ENCODE data around the gene FAM110D. TPM values are rescaled to one million over a fixed set of nuclear protein-coding genes. Genes with fewer than 3 reads are reported as not detected.

The FAM110D gene
- total and polyA plus RNA-seq, 2 of the 8 experiments (the other 6 are each of a cell fraction or from before 2014, with no cell fraction given) = 0.21 to 0.48 TPM

- H2BK5ac ChIP-seq (ENCODE audit: low read depth, low read length) = peak overlapping the region; percentile 24; the same call in 1 of the 2 replicates
- H2BK15ac ChIP-seq (ENCODE audit: low read length) = no peak overlapping the region
- peaks cover 31 to 57% (median 51%) of the 10 kb centered on the region in 4 experiments for H3K27me3 ChIP-seq (replicated peaks in 1 of 4; ENCODE audit: control insufficient read depth in 3 of 4, extremely low read depth in 1 of 4, insufficient read depth in 3 of 4, low read length in 3 of 4)
- peaks cover 3 to 5% of the 10 kb centered on the region in 2 experiments for H4K20me1 ChIP-seq (replicated peaks in 1 of 2; ENCODE audit: control insufficient read depth in 1 of 2, insufficient read depth in 2 of 2, low read length in 2 of 2)
- H3K56ac ChIP-seq (replicated peaks; ENCODE audit: insufficient read length, low read depth, low read length) = no peak overlapping the region
- peak overlapping the region; percentile 87; the same call in 1 of the 2 replicates for H2BK12ac ChIP-seq (ENCODE audit: low read depth, low read length)
- no peak overlapping the region for H3K4ac ChIP-seq (replicated peaks; ENCODE audit: insufficient read length, low read depth, low read length)
- no peak overlapping the region for H2BK120ac ChIP-seq (replicated peaks; ENCODE audit: low read depth, low read length)
- POLR2A ChIA-PET (ENCODE audit: partially characterized antibody) = interaction anchor here (1.0 to 1.4 kb wide), 2 partner anchors 36 to 126 kb away, joined by 3 to 4 read pairs; no protein-coding TSS in a partner anchor
- peak overlapping the region in 2 of 4 experiments; percentile 10 to 20; a peak in 2 of 7 replicates for H3K9ac ChIP-seq (replicated peaks in 1 of 4; ENCODE audit: extremely low read depth in 1 of 4, low read depth in 3 of 4, low read length in 3 of 4)
- no peaks in the 10 kb centered on the region for H3K36me3 ChIP-seq (ENCODE audit: control insufficient read depth in 2 of 4, insufficient read depth in 4 of 4, low read length in 3 of 4)
- H4K8ac ChIP-seq (ENCODE audit: extremely low read depth, insufficient read depth, low read length) = peak overlapping the region; percentile 65
- CTCF ChIA-PET (ENCODE audit: partially characterized antibody) = interaction anchor here (0.7 to 4.0 kb wide), 13 partner anchors 8 to 134 kb away, joined by 3 to 18 read pairs (median 4); no protein-coding TSS in a partner anchor
- no peaks in the 10 kb centered on the region for H3K79me1 ChIP-seq (ENCODE audit: low read depth, low read length)
- H2AK5ac ChIP-seq (ENCODE audit: low read depth, low read length) = no peak overlapping the region
- peak overlapping the region; percentile 14; the same call in 1 of the 2 replicates for H2AFZ ChIP-seq (ENCODE audit: low read length)
- H3K27ac ChIP-seq (ENCODE audit: low read depth, low read length) = no peak overlapping the region
- H3K4me2 ChIP-seq (ENCODE audit: insufficient read depth in 1 of 2, low read depth in 2 of 2, low read length in 2 of 2) = peak overlapping the region; percentile 81 to 89
- WGBS, 2 experiments (ENCODE audit: extremely low coverage in 1 of 2, insufficient coverage in 1 of 2, insufficient read length in 1 of 2, insufficient replicate concordance in 2 of 2, low coverage in 1 of 2, low lambda C conversion rate in 2 of 2, missing lambda C conversion rate in 1 of 2) = 17% methylated on average over 30 of the region's 72 CpGs; no CpG with 5 or more reads in 1 of the 2 experiments
- no peak overlapping the region for H4K91ac ChIP-seq (replicated peaks; ENCODE audit: insufficient read length, low read length)
- FAIRE-seq (no peak), DNase-seq (ENCODE audit: low read depth in 1 of 2, low spot score in 2 of 2) (peak in 1 of 2 experiments; percentile 85)
- no peak overlapping the region for H3K23ac ChIP-seq (ENCODE audit: insufficient read length)
- H3K4me3 ChIP-seq (ENCODE audit: extremely low read depth in 1 of 4, insufficient read depth in 2 of 4, low read depth in 3 of 4, low read length in 4 of 4) = peak overlapping the region; percentile 39 to 65 (median 46)
- H3K79me2 ChIP-seq (ENCODE audit: control insufficient read depth in 1 of 2, insufficient read depth in 2 of 2, low read length in 2 of 2) = no peaks in the 10 kb centered on the region
- H3K9me3 ChIP-seq (ENCODE audit: insufficient read depth in 2 of 2, low read depth in 1 of 2, low read length in 1 of 2) = no peaks in the 10 kb centered on the region
- H3K23me2 ChIP-seq (ENCODE audit: low read depth, low read length) = peaks cover 8% of the 10 kb centered on the region; the same call in 1 of the 2 replicates
- peak overlapping the region; percentile 78 for H3K18ac ChIP-seq (ENCODE audit: extremely low read depth, low read length)
- no peak overlapping the region for H4K5ac ChIP-seq (ENCODE audit: insufficient read length, low read depth, low read length)
- peaks cover 5 to 36% (median 15%) of the 10 kb centered on the region in 4 experiments for H3K4me1 ChIP-seq (replicated peaks in 1 of 4; ENCODE audit: control insufficient read depth in 3 of 4, insufficient read depth in 4 of 4, low read length in 3 of 4)
- H3K14ac ChIP-seq (ENCODE audit: insufficient read length) = no peak overlapping the region
- no peak overlapping the region for H2BK20ac ChIP-seq (ENCODE audit: low read length)
- peak; percentile 72 for TF ChIP-seq KDM4A (IDR thresholded peaks at IDR 0.05; ENCODE audit: low read depth, low read length, severe bottlenecking)
- no peak for TF ChIP-seq SP4 (IDR thresholded peaks at IDR 0.05; ENCODE audit: low read length)
- TF ChIP-seq, protein P1, sequence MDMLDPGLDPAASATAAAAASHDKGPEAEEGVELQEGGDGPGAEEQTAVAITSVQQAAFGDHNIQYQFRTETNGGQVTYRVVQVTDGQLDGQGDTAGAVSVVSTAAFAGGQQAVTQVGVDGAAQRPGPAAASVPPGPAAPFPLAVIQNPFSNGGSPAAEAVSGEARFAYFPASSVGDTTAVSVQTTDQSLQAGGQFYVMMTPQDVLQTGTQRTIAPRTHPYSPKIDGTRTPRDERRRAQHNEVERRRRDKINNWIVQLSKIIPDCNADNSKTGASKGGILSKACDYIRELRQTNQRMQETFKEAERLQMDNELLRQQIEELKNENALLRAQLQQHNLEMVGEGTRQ (IDR thresholded peaks at IDR 0.05; ENCODE audit: low read length) = peak; percentile 66
- TF ChIP-seq SIRT6 (IDR thresholded peaks at IDR 0.05; ENCODE audit: low read length) = no peak
Observed at GRCh38 chr1:26164036-26164860, 5.4 kb downstream of the FAM110D start.
